GM18511 (cell line): ENCODE measurements around the gene SPATA7.

ENCODE experiments used
- ATAC-seq: cut with Tn5 transposase; IDR thresholded peaks from one replicate; pipeline ENCODE4 v1.9.1; 2021; ENCODE audit warnings: mild to moderate bottlenecking, moderate library complexity; ENCODE audit not compliant: unreplicated experiment

The SPATA7 gene

DNA sequence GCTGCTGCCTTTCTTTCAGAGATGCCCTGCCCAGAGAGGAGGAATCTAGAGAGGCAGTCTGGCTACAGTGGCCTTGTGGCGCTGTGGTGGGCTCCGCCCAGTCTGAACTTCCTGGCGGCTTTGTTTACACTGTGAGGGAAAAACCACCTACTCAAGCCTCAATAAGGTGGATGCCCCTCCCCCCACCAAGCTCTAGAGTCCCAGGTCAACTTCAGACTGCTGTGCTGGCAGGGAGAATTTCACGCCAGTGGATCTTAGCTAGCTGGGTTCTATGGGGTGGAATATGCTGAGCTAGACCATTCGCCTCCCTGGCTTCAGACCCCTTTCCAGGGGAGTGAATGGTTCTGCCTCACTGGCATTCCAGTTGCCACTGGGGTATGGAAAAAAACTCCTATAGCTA, 25.6 kb downstream of the SPATA7 start:
- no peak for ATAC-seq

DNA sequence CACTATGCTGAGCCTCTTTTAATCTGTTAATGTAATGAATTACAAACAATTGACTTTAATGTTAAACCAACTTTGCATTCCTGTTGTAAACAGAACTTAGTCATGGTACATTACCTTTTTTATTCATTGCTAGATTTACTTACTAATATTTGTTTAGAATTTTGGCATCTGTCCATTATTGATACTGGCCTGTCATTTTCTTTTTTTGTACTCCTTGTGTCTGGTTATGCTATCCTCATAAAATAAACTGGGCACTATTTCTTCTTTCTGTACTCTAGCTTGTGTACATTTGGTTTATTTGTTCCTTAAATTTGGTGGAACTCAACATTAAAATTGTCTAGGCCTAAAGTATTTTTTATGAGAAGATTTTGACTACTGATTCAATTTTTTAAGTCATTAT, 32.1 kb downstream of the SPATA7 start:
- no peak for ATAC-seq

GRCh38 chr14:88420187-88420586, 34.7 kb downstream of the SPATA7 start:
- ATAC-seq = no peak

DNA sequence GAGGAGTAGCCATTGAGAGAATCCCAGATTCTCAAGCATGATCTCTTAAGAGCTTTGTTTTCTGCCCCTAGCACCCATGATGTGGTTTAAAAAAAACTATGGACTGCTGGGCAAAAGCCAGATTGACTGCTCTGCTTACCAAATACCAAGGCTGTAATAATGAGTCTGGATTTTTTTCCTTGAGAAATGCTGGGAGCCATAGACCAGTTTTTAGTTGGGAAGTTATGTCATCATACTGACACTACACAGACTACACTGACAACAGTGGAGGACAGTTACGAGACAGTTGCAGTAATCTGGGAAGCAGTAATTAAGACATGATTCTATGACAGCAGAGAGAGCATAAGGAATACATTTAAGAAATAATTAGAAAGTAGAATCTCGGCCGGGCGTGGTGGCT, 35.8 kb downstream of the SPATA7 start:
- no peak for ATAC-seq

DNA sequence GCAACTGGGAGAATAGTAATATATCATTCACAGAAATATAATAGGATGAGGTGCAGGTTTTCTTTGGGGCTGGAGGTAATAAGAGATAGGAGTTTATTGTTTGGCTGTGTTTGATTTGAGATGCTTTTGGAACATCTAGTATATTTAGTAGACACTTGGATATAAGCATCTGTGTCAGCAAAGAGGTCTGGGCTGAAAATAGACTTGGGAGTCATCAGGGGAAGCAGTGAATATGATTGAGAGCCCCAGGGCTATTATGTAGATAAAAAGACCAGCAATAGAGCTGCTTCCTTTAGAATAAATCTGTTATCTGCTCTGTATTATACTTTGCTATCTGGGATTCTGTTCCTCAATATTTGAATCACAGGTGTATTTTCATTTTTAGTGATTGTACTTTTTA, 36.6 kb downstream of the SPATA7 start:
- ATAC-seq = no peak

- no peak for ATAC-seq
Observed at GRCh38 chr14:88422919-88423650, 37.6 kb downstream of the SPATA7 start.

DNA sequence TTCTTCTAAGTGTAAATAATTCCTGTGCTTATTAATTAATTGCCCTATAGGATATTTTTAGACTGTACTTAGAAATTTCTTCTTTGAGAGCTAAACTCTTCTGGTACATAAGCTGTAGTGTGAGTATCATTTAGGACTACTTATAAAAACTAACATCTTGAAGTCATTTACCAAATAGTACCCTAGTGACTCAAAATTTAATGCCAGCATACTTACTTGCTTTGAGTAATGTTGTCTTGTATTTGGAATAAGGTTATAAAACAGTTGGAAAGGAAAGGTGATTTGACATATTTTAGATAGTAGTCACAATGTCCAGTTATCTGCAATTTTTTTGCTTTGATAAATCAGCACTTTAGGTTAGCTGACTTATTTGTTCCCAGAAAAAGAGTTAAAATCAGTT, 39.1 kb downstream of the SPATA7 start:
- ATAC-seq = no peak

DNA sequence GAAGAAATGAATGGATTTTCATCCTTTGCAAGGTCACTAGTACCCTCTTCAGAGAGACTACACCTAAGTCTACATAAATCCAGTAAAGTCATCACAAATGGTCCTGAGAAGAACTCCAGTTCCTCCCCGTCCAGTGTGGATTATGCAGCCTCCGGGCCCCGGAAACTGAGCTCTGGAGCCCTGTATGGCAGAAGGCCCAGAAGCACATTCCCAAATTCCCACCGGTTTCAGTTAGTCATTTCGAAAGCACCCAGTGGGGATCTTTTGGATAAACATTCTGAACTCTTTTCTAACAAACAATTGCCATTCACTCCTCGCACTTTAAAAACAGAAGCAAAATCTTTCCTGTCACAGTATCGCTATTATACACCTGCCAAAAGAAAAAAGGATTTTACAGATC, 40.8 kb downstream of the SPATA7 start:
- no peak for ATAC-seq

- ATAC-seq = no peak
Observed at GRCh38 chr14:88430976-88431375, 45.5 kb downstream of the SPATA7 start.

DNA sequence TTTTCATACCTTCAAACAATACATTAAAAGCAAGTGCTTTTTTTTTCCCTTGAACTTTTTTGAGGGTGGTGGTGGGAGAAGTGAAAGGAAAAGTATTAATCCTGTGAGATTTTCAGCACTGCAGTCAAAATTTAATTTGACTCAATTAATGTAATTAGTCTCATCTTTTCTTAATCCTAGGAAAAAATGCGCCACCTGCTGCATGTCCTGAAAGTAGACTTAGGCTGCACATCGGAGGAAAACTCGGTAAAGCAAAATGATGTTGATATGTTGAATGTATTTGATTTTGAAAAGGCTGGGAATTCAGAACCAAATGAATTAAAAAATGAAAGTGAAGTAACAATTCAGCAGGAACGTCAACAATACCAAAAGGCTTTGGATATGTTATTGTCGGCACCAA, 52.2 kb downstream of the SPATA7 start:
- no peak for ATAC-seq

DNA sequence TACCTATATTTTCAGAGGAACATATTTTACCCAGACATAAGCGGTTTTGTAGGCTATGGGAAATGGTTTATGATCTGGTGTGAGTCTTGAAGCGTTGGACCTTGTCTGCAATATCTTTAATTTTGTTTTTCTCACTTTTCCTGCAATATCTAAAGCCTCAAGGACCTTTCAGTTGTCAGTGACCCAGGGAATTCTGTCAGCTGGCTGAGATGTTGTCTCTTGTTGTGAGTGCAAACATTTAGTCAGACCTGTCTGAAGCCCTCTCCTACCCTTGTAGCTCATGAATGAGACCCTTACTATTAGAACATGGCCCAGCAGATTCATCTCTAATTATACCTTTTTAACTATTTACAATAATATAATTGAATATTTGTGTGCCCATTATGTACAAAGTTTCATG, 53.6 kb downstream of the SPATA7 start:
- ATAC-seq = no peak

- ATAC-seq = no peak
Observed at GRCh38 chr14:88452231-88452630, 66.8 kb downstream of the SPATA7 start.

DNA sequence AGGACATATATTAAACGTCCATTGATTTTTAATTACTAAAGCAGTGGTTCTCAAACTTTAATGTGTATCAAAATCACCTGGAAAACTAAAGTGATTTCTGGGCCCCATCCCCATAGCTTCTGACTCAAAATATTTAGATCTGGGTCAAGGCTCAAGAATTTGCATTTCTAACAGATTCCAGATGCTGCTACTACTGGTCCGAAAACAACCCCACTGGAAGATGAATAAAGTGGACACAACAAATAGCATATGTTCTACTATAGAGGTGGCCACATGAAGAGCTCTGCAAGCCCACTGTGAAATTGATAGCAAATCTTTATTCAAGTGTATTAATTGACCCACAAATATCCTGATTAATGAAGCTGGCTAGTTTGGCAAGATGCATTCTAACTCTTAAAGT, 69.4 kb downstream of the SPATA7 start:
- no peak for ATAC-seq

DNA sequence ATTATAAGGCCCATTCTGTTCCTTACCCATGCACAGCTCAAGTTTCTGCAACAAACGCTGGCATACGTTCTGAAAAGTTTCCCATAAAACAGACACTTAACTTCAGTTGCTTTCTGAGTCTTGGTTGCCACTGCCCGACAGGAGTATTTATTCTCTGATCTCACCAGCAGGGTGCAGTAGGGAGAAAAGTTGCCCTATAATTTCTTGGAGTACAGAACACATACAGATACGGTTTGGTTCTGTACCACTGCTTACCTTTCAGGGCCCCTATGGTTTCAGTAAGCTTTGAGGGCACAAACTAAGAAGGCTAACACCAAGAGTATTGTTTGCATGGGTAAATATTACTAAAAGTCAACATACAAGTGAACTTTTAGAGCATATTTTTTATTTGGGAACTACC, 77.9 kb downstream of the SPATA7 start:
- no peak for ATAC-seq

DNA sequence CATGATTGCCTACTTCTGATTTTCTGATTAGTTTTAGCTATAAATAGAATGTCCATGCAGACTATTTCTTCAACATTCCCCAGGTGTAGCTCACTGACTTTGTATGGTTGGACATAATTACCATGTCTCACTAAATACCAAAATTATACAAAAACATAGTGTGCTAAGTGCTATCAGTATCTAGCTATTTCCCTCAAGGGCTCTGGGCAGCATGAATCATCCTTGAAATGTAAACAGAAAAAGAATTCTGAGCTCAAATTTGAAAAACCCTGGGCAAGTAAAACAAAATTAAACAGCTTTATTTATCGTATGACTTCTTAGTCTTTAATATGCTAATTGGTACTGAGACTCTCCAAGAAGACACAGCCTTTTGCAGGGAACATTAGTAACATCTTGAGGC, 82.9 kb downstream of the SPATA7 start:
- ATAC-seq = no peak

DNA sequence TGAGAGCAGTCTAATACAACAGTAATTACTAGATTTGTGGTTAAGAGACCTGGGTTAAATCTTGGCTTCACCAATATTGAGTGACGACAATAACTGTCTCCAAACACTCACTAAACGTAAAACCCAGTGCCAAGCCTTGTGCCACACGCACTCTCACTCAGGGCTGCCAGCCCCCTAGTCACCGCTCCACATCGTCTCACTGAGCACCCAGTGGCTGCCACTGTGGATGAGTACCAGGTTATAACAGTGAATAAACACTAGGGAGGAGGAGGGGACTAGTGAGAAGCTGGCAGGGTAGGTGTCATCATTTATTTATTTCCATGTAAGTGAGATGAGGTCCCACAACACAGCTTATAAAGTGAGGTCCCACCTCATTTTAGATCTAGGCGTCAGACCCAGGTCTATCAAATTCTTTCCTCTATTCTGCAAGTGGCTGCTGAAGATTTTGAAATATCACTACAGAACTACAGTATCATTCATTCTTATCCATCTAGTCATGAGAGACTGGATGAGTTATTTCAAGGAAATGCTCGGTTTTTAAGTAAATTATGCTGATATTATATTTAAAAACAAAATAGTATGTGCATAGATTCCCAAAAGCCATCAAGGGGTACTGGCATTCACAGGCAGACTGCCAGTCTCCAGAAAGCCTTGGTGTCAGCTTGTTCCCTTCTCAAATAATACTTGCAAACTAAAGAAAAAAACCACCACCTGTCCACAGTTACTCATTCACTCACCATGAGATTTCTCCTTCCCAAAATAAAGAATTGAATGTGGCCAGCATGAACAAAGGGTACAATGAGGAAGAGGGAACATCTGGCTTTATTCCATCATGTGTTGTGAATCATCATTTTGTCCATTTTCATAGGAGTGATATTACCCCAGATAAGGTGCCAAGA, 85.3 kb downstream of the SPATA7 start:
- no peak for ATAC-seq

GRCh38 chr14:88473791-88474190, 88.3 kb downstream of the SPATA7 start:
- no peak for ATAC-seq

GRCh38 chr14:88476214-88476774, 90.8 kb downstream of the SPATA7 start:
- ATAC-seq = no peak

DNA sequence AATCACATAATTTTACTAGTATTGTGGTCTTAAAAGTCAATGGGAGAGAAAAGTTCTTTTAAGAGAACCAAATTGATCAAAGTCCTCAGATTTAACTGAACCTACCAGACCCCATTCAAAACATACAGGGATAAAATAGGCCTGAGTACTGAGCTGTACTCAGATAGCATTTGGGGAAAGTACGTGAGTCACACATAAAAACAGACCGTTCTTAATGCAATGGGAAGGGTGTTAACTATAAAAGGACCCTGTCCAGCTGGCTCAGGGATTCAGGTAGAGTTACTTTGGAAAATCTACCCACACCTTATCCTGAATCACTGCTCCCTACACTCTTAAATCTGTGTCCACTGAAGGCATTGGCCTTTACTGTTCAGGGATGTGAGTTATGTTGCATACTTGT, 91.4 kb downstream of the SPATA7 start:
- ATAC-seq = no peak

GRCh38 chr14:88477513-88478250, 92.2 kb downstream of the SPATA7 start:
- no peak for ATAC-seq

GRCh38 chr14:88478931-88479330, 93.5 kb downstream of the SPATA7 start:
- ATAC-seq = no peak
